ENCODE measurements around the gene RBBP5. TPM values are rescaled to one million over a fixed set of nuclear protein-coding genes. Genes with fewer than 3 reads are reported as not detected.

The RBBP5 gene
- total RNA-seq, 2 donors from 2014 or later = 5.6 to 9.3 TPM

DNA sequence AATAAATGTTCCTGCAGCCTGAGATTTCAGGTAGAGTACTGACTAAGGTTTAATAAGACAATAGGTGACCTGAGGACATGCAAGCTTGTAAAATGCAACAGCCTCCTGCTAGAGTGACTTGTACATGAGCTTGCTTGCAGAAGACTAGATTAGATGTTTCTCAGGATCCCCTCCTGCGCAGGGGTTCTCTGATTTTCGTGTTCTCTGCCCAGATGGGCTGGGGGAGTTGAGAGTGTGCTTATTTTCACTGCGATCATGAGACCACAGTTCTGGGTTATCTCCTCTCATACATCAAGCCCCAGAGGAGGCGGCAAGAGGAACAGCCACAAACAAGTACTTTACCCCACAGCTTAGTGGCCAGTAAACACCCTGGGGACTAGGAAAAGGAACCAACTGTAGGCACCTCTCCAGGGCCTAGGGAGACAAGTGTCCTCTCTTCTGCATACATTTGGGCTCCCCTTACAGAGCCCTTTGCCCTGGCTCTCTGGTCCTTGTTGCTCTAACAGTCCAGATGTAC lies 45.5 kb downstream of the RBBP5 start:
- Histone ChIP-seq H3K27me3 (no peaks in the 10 kb centered on the region), H3K4me1 (no peaks in the 10 kb centered on the region), H3K9me3 (no peaks in the 10 kb centered on the region), H3K4me3 (no peak overlapping the region), H3K36me3 (replicated peaks in 1 of 2; ENCODE audit: insufficient read depth in 1 of 2, low read depth in 2 of 2) (no peaks in the 10 kb centered on the region), H3K27ac (no peak overlapping the region)
- DNase-seq (no peak), ATAC-seq (no peak)
- TF ChIP-seq POLR2A (IDR thresholded peaks at IDR 0.05) = no peak
- TF ChIP-seq, protein P1, sequence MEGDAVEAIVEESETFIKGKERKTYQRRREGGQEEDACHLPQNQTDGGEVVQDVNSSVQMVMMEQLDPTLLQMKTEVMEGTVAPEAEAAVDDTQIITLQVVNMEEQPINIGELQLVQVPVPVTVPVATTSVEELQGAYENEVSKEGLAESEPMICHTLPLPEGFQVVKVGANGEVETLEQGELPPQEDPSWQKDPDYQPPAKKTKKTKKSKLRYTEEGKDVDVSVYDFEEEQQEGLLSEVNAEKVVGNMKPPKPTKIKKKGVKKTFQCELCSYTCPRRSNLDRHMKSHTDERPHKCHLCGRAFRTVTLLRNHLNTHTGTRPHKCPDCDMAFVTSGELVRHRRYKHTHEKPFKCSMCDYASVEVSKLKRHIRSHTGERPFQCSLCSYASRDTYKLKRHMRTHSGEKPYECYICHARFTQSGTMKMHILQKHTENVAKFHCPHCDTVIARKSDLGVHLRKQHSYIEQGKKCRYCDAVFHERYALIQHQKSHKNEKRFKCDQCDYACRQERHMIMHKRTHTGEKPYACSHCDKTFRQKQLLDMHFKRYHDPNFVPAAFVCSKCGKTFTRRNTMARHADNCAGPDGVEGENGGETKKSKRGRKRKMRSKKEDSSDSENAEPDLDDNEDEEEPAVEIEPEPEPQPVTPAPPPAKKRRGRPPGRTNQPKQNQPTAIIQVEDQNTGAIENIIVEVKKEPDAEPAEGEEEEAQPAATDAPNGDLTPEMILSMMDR (IDR thresholded peaks at IDR 0.05) = no peak
- WGBS, 2 donors = 71 to 81% methylated on average over 4 of the region's 4 CpGs
- intact Hi-C loops (cut with DNase I) = no loop called here

DNA sequence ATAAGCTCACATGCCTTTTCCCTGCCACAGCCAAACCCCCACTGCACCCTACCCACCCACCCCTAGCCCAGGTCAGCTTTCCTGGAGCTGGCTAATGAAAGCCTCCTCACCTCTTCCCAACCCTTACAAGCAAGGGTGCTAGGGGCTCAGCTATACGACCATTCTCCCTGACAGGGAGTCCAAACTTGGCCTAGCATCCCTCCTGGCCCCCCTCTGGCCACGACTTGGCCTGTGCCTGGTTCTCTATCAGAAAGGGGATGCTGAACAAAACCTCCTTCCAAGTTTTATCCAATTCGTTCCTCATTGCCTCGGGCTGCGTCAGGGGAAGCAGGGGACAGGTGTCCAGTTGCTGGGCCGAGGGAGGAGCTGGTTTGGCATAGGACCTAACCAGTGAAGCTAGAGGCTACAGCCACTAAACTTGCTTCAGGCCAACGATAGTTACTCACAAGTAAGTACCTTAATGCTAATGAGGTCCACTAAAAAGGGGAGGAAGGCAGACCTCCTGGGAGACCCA lies 46.1 kb downstream of the RBBP5 start:
- no peak for ATAC-seq

DNA sequence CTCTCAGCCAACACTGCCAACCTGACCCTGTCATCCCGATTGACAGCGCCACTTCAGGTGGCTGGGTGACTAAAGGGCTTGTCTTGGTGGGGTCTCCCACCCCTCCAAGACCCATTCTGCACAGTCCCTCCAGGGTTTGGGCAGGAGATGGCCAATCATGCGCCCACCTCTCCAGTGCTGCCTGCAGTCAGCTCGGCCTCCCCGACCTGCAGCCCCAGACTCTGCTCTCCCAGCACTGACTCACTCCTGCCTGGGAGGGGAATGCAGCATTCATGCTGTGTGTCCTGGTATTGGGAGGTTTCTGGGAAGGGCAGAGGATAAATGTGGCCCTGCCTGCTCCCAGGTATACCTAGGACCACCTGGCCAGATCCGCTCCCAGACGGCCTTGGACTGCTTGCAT lies 47.3 kb downstream of the RBBP5 start:
- 82 to 89% methylated on average over 4 to 7 of the region's 7 CpGs for WGBS, 2 donors
- intact Hi-C loops (cut with DNase I) = no loop called here
- TF ChIP-seq, protein P1 (IDR thresholded peaks at IDR 0.05) = no peak
- no peak for TF ChIP-seq POLR2A (IDR thresholded peaks at IDR 0.05)

More for the DNA sequence above, 46.1 kb downstream of the RBBP5 start:
- no peaks in the 10 kb centered on the region for H3K36me3 ChIP-seq (replicated peaks in 1 of 2; ENCODE audit: insufficient read depth in 1 of 2, low read depth in 2 of 2)
- no peaks in the 10 kb centered on the region for H3K27me3 ChIP-seq
- TF ChIP-seq, protein P1 (IDR thresholded peaks at IDR 0.05) = no peak
- TF ChIP-seq POLR2A (IDR thresholded peaks at IDR 0.05) = no peak
- WGBS, 2 donors = 52% methylated on average over 5 to 7 of the region's 7 CpGs
- H3K9me3 ChIP-seq = no peaks in the 10 kb centered on the region
- no peaks in the 10 kb centered on the region for H3K4me1 ChIP-seq
- no peak overlapping the region for H3K27ac ChIP-seq
- intact Hi-C loops (cut with DNase I) = no loop called here
- no peak for DNase-seq
- no peak overlapping the region for H3K4me3 ChIP-seq

DNA sequence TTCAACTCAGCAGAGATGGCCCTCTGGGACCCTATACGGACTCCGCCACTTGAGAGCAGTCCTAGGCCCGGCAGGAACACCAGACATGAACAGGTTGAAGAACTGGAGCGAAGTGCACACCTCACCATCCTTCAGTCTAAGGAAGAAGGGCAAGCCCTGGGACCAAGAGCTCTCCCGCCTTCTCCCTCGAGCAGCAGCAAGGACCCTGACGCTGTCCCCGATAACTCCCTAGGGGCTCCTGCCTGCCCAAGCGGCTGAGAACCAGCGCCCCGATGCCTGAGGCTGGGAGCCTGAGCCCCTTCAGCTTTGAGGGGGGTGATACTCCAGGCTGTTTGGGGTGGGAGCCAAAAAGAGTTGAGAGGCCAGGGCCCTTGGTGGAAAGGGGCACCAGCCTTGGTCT lies 47.7 kb downstream of the RBBP5 start:
- Histone ChIP-seq H3K4me1 (peaks cover 1% of the 10 kb centered on the region), H3K36me3 (replicated peaks in 1 of 2; ENCODE audit: insufficient read depth in 1 of 2, low read depth in 2 of 2) (no peaks in the 10 kb centered on the region), H3K27ac (no peak overlapping the region), H3K4me3 (no peak overlapping the region), H3K27me3 (no peaks in the 10 kb centered on the region), H3K9me3 (no peaks in the 10 kb centered on the region)
- WGBS, 2 donors = 80 to 88% methylated on average over 11 of the region's 11 CpGs
- no peak for TF ChIP-seq POLR2A (IDR thresholded peaks at IDR 0.05)
- TF ChIP-seq, protein P1 (IDR thresholded peaks at IDR 0.05) = no peak
- DNase-seq = no peak
- ATAC-seq = no peak
- intact Hi-C loops (cut with DNase I) = no loop called here

More for the DNA sequence above, 47.3 kb downstream of the RBBP5 start:
- ATAC-seq = no peak
- Histone ChIP-seq H3K9me3 (no peaks in the 10 kb centered on the region), H3K4me1 (no peaks in the 10 kb centered on the region), H3K27me3 (no peaks in the 10 kb centered on the region), H3K27ac (no peak overlapping the region), H3K4me3 (no peak overlapping the region), H3K36me3 (replicated peaks in 1 of 2; ENCODE audit: insufficient read depth in 1 of 2, low read depth in 2 of 2) (no peaks in the 10 kb centered on the region)
- DNase-seq = no peak

DNA sequence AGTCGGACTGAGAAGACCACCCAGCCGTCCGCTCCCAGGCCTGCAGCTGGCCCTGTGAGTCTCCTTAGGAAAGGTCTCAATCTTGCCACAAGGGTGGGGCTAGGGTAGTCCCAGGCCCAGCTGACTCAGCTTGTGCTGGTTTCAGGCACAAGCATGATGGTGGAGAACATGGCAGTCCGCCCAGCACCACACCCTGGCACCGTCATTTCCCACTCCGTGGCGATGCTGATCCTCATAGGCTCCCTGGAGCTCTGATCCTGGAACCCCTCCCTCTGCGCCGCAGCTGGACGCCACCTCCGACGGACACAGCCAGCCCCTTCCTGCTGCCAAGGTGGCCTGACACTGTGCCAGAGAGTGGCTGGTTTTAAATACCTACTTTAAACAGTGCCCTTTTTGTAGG lies 48.3 kb downstream of the RBBP5 start:
- TF ChIP-seq, protein P1 (IDR thresholded peaks at IDR 0.05) = no peak
- no peak for TF ChIP-seq POLR2A (IDR thresholded peaks at IDR 0.05)

More for the DNA sequence above, 48.3 kb downstream of the RBBP5 start:
- Histone ChIP-seq H3K36me3 (replicated peaks in 1 of 2; ENCODE audit: insufficient read depth in 1 of 2, low read depth in 2 of 2) (no peaks in the 10 kb centered on the region), H3K4me1 (peaks cover 5% of the 10 kb centered on the region), H3K4me3 (no peak overlapping the region), H3K27me3 (no peaks in the 10 kb centered on the region), H3K9me3 (no peaks in the 10 kb centered on the region), H3K27ac (no peak overlapping the region)
- intact Hi-C loops (cut with DNase I) = no loop called here
- no peak for ATAC-seq
- no peak for DNase-seq
- WGBS, 2 donors = 85 to 89% methylated on average over 7 to 12 of the region's 12 CpGs
